Measurements from ENCODE around the gene AHSA1. TPM values are rescaled to one million over a fixed set of nuclear protein-coding genes. Genes with fewer than 3 reads are reported as not detected.

The AHSA1 gene
- total and polyA plus RNA-seq, 10 of the 15 experiments (the other 5 are each of a cell fraction or from before 2014, with no cell fraction given), result 51.8 to 295 (median 201) TPM

DNA sequence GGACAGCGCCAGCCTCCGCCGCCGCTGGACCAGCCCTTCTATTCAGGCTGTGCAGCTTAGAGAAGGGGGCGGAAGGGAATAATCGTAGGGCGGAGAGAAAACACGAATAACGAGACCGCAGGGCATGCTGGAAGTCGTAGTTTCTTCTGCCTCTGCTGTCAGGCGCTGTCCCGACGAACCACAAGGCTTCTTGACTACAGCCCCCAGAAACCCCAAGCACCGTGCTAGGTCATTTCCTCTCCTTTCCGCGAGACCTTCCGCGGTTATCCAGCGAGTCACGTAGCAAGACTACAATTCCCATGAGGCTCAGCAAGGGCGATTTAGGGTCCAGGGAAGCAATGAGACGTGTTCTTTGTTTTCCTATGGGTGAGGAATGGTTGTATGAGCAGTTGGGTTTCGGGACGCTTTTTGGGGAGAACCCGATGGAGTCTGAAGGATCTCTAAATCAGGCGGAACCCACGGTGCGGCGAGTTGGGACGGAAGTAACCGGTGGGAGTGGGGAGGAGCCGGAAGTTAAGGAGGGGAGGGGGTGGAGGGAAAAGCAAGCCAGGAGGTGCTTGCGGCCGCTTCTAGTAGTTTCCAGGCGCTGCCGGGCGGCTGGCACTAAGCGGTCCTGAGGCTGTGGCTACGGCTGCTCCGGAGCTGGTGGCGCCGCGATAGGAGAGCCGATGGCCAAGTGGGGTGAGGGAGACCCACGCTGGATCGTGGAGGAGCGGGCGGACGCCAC is at the start of gene AHSA1, which contains the start of gene VIPAS39 (continued):
- TF ChIP-seq HCFC1 (IDR thresholded peaks at IDR 0.05; ENCODE audit: low read length) (peak; percentile 97), SRF (IDR thresholded peaks at IDR 0.05; ENCODE audit: low read depth in 2 of 2, low read length in 2 of 2) (0 out of 4 replicates have a peak, but pooled peaks of 1 of the 2 experiments have one; percentile 38), CREB1 (IDR thresholded peaks at IDR 0.05; ENCODE audit: low read depth) (peak; percentile 98), EZH2 (IDR thresholded peaks at IDR 0.05; ENCODE audit: borderline replicate concordance, control insufficient read depth, low read depth, low read length) (no peak; the same call in 1 of the 2 replicates), IKZF1 (conservative IDR thresholded peaks at IDR 0.05) (peak; percentile 100), MEF2A (IDR thresholded peaks at IDR 0.05; ENCODE audit: insufficient read depth, low read depth, low read length) (no peak), MYC (IDR thresholded peaks at IDR 0.05; ENCODE audit: insufficient read depth, insufficient read length, insufficient replicate concordance, low read length, severe bottlenecking) (no peak), GABPA (IDR thresholded peaks at IDR 0.05; ENCODE audit: low read depth) (peak; percentile 96), JUND (IDR thresholded peaks at IDR 0.05; ENCODE audit: low read depth, low read length) (no peak), RBBP5 (conservative IDR thresholded peaks at IDR 0.05) (no peak)
- TF ChIP-seq, protein P1, sequence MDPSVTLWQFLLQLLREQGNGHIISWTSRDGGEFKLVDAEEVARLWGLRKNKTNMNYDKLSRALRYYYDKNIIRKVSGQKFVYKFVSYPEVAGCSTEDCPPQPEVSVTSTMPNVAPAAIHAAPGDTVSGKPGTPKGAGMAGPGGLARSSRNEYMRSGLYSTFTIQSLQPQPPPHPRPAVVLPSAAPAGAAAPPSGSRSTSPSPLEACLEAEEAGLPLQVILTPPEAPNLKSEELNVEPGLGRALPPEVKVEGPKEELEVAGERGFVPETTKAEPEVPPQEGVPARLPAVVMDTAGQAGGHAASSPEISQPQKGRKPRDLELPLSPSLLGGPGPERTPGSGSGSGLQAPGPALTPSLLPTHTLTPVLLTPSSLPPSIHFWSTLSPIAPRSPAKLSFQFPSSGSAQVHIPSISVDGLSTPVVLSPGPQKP (IDR thresholded peaks at IDR 0.05; ENCODE audit: low read depth, low read length), result peak; percentile 56
- TF ChIP-seq, protein P2, sequence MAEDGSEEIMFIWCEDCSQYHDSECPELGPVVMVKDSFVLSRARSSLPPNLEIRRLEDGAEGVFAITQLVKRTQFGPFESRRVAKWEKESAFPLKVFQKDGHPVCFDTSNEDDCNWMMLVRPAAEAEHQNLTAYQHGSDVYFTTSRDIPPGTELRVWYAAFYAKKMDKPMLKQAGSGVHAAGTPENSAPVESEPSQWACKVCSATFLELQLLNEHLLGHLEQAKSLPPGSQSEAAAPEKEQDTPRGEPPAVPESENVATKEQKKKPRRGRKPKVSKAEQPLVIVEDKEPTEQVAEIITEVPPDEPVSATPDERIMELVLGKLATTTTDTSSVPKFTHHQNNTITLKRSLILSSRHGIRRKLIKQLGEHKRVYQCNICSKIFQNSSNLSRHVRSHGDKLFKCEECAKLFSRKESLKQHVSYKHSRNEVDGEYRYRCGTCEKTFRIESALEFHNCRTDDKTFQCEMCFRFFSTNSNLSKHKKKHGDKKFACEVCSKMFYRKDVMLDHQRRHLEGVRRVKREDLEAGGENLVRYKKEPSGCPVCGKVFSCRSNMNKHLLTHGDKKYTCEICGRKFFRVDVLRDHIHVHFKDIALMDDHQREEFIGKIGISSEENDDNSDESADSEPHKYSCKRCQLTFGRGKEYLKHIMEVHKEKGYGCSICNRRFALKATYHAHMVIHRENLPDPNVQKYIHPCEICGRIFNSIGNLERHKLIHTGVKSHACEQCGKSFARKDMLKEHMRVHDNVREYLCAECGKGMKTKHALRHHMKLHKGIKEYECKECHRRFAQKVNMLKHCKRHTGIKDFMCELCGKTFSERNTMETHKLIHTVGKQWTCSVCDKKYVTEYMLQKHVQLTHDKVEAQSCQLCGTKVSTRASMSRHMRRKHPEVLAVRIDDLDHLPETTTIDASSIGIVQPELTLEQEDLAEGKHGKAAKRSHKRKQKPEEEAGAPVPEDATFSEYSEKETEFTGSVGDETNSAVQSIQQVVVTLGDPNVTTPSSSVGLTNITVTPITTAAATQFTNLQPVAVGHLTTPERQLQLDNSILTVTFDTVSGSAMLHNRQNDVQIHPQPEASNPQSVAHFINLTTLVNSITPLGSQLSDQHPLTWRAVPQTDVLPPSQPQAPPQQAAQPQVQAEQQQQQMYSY (CRISPR knock-in tag; IDR thresholded peaks at IDR 0.05), result no peak
- TF ChIP-seq, protein P3, sequence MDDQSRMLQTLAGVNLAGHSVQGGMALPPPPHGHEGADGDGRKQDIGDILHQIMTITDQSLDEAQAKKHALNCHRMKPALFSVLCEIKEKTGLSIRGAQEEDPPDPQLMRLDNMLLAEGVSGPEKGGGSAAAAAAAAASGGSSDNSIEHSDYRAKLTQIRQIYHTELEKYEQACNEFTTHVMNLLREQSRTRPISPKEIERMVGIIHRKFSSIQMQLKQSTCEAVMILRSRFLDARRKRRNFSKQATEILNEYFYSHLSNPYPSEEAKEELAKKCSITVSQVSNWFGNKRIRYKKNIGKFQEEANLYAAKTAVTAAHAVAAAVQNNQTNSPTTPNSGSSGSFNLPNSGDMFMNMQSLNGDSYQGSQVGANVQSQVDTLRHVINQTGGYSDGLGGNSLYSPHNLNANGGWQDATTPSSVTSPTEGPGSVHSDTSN (IDR thresholded peaks at IDR 0.05; ENCODE audit: insufficient replicate concordance, low read depth, low read length), result no peak
- TF ChIP-seq, protein P4, sequence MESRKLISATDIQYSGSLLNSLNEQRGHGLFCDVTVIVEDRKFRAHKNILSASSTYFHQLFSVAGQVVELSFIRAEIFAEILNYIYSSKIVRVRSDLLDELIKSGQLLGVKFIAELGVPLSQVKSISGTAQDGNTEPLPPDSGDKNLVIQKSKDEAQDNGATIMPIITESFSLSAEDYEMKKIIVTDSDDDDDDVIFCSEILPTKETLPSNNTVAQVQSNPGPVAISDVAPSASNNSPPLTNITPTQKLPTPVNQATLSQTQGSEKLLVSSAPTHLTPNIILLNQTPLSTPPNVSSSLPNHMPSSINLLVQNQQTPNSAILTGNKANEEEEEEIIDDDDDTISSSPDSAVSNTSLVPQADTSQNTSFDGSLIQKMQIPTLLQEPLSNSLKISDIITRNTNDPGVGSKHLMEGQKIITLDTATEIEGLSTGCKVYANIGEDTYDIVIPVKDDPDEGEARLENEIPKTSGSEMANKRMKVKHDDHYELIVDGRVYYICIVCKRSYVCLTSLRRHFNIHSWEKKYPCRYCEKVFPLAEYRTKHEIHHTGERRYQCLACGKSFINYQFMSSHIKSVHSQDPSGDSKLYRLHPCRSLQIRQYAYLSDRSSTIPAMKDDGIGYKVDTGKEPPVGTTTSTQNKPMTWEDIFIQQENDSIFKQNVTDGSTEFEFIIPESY (IDR thresholded peaks at IDR 0.05), result 0 out of 2 replicates have a peak, but pooled peaks have one; percentile 25
- TF ChIP-seq, protein P5, sequence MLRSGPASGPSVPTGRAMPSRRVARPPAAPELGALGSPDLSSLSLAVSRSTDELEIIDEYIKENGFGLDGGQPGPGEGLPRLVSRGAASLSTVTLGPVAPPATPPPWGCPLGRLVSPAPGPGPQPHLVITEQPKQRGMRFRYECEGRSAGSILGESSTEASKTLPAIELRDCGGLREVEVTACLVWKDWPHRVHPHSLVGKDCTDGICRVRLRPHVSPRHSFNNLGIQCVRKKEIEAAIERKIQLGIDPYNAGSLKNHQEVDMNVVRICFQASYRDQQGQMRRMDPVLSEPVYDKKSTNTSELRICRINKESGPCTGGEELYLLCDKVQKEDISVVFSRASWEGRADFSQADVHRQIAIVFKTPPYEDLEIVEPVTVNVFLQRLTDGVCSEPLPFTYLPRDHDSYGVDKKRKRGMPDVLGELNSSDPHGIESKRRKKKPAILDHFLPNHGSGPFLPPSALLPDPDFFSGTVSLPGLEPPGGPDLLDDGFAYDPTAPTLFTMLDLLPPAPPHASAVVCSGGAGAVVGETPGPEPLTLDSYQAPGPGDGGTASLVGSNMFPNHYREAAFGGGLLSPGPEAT (IDR thresholded peaks at IDR 0.05; ENCODE audit: low read depth), result peak; percentile 78
- TF ChIP-seq, protein P6, sequence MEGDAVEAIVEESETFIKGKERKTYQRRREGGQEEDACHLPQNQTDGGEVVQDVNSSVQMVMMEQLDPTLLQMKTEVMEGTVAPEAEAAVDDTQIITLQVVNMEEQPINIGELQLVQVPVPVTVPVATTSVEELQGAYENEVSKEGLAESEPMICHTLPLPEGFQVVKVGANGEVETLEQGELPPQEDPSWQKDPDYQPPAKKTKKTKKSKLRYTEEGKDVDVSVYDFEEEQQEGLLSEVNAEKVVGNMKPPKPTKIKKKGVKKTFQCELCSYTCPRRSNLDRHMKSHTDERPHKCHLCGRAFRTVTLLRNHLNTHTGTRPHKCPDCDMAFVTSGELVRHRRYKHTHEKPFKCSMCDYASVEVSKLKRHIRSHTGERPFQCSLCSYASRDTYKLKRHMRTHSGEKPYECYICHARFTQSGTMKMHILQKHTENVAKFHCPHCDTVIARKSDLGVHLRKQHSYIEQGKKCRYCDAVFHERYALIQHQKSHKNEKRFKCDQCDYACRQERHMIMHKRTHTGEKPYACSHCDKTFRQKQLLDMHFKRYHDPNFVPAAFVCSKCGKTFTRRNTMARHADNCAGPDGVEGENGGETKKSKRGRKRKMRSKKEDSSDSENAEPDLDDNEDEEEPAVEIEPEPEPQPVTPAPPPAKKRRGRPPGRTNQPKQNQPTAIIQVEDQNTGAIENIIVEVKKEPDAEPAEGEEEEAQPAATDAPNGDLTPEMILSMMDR (IDR thresholded peaks at IDR 0.05 in 2 of 3, conservative IDR thresholded peaks at IDR 0.05 in 1 of 3; ENCODE audit: control insufficient read depth in 2 of 3, extremely low read depth in 1 of 3, insufficient read depth in 1 of 3, low read depth in 3 of 3, low read length in 3 of 3), result no peak

Measured in GM12878 (cell line).